ENCODE data around the gene PUS10.

GRCh38 chr2:61011678-61012077, 6.4 kb downstream of the PUS10 start:
- no peak for TF ChIP-seq POLR2A (IDR thresholded peaks at IDR 0.05)
- no peak for TF ChIP-seq CTCF (IDR thresholded peaks at IDR 0.05)
